CD14-positive monocyte (primary cell): ENCODE results near the gene SEPTIN10. TPM values are rescaled to one million over a fixed set of nuclear protein-coding genes. Genes with fewer than 3 reads are reported as not detected.

Experiments
- DNase-seq, 3 donors: peaks; one replicate each; pipeline ENCODE4 v3.0.0-alpha.2; 2011 to 2022
- H2AFZ ChIP-seq: 2 replicates; pipeline ENCODE4 v1.6.0; 2012; ENCODE audit warnings: mild to moderate bottlenecking, low read depth, low read length, inconsistent platforms; ENCODE audit not compliant: insufficient read depth, poor library complexity, severe bottlenecking
- H3K27ac ChIP-seq, 2 donors: 1 replicate in 1 of 2; 2 replicates in 1 of 2; pipeline ENCODE4 v1.5.1; 2012 to 2013; ENCODE audit warnings: low read length in 2 of 2, control low read depth in 1 of 2, inconsistent platforms in 1 of 2, low read depth in 1 of 2, mild to moderate bottlenecking in 1 of 2
- H3K27me3 ChIP-seq, 2 donors: one replicate each; pipeline versions ENCODE4 v1.6.0 to v1.6.1; 2011 to 2013; ENCODE audit warnings: low read length in 2 of 2; ENCODE audit not compliant: control insufficient read depth in 2 of 2, insufficient read depth in 2 of 2
- H3K36me3 ChIP-seq, 2 donors: replicated peaks in 1 of 2; 1 replicate in 1 of 2; 2 replicates in 1 of 2; pipeline versions ENCODE4 v1.5.1 to v1.6.1; 2012 to 2013; ENCODE audit warnings: low read length in 2 of 2, control low read depth in 1 of 2, inconsistent platforms in 1 of 2, mild to moderate bottlenecking in 1 of 2; ENCODE audit not compliant: insufficient read depth in 2 of 2, control insufficient read depth in 1 of 2
- H3K4me1 ChIP-seq, 2 donors: 1 replicate in 1 of 2; 2 replicates in 1 of 2; pipeline versions ENCODE4 v1.5.1 to v1.6.1; 2012 to 2013; ENCODE audit warnings: low read length in 2 of 2, control low read depth in 1 of 2, inconsistent platforms in 1 of 2, mild to moderate bottlenecking in 1 of 2, moderate library complexity in 1 of 2; ENCODE audit not compliant: insufficient read depth in 2 of 2, control insufficient read depth in 1 of 2
- H3K4me2 ChIP-seq: replicated peaks from 2 replicates; pipeline ENCODE3; 2012; ENCODE audit warnings: low read length, moderate library complexity, mild to moderate bottlenecking; ENCODE audit not compliant: poor library complexity, severe bottlenecking; ENCODE audit errors: extremely low read depth
- H3K4me3 ChIP-seq, 3 experiments: fragments of 200-600 bp in 1 of 3; sonication (generic) in 1 of 3; replicated peaks in 1 of 3; 1 replicate in 2 of 3; 2 replicates in 1 of 3; pipeline ENCODE4 v1.5.1; 2011 to 2013; ENCODE audit warnings: low read length in 3 of 3, mild to moderate bottlenecking in 3 of 3, control low read depth in 2 of 3, low read depth in 2 of 3, inconsistent platforms in 1 of 3, moderate library complexity in 1 of 3
- H3K79me2 ChIP-seq: 2 replicates; pipeline ENCODE4 v1.6.0; 2012; ENCODE audit warnings: mild to moderate bottlenecking, control low read depth, inconsistent platforms, low read length, moderate library complexity; ENCODE audit not compliant: insufficient read depth
- H3K9ac ChIP-seq: 2 replicates; pipeline ENCODE4 v1.6.0; 2017; ENCODE audit warnings: low read length, mild to moderate bottlenecking; ENCODE audit not compliant: insufficient read depth, poor library complexity, severe bottlenecking
- H3K9me3 ChIP-seq, 2 donors: replicated peaks in 1 of 2; 1 replicate in 1 of 2; 2 replicates in 1 of 2; pipeline versions ENCODE4 v1.5.1 to v1.6.1; 2012 to 2013; ENCODE audit warnings: low read length in 2 of 2, control low read depth in 1 of 2; ENCODE audit not compliant: control insufficient read depth in 1 of 2, insufficient read depth in 1 of 2
- H4K20me1 ChIP-seq: 2 replicates; pipeline ENCODE4 v1.6.0; 2012; ENCODE audit warnings: mild to moderate bottlenecking, low read length, control low read depth, moderate library complexity; ENCODE audit not compliant: insufficient read depth
- H3K27ac Mint-ChIP-seq, 7 donors: one replicate each; pipeline ENCODE4 v1.8.0; 2020; ENCODE audit warnings: mild to moderate bottlenecking in 7 of 7, mixed read lengths in 7 of 7, moderate library complexity in 6 of 7, inconsistent platforms in 2 of 7
- H3K27me3 Mint-ChIP-seq, 3 donors: one replicate each; pipeline ENCODE4 v1.8.0; 2021 to 2022; ENCODE audit warnings: low read depth in 3 of 3, mild to moderate bottlenecking in 3 of 3, mixed read lengths in 3 of 3, moderate library complexity in 3 of 3, inconsistent platforms in 1 of 3
- H3K36me3 Mint-ChIP-seq, 2 donors: one replicate each; pipeline ENCODE4 v1.8.0; 2020; ENCODE audit warnings: mixed read lengths in 2 of 2, inconsistent platforms in 1 of 2, mild to moderate bottlenecking in 1 of 2
- H3K4me1 Mint-ChIP-seq: one replicate; pipeline ENCODE4 v1.8.0; 2020; ENCODE audit warnings: mild to moderate bottlenecking, mixed read lengths
- H3K4me3 Mint-ChIP-seq, 2 donors: one replicate each; pipeline ENCODE4 v1.8.0; 2020; ENCODE audit warnings: mild to moderate bottlenecking in 2 of 2, mixed read lengths in 2 of 2, moderate library complexity in 1 of 2
- H3K9me3 Mint-ChIP-seq, 7 donors: one replicate each; pipeline ENCODE4 v1.8.0; 2020 to 2022; ENCODE audit warnings: mixed read lengths in 7 of 7, mild to moderate bottlenecking in 6 of 7, moderate library complexity in 6 of 7, inconsistent platforms in 2 of 7
- CTCF ChIP-seq: fragments of 200-600 bp; IDR thresholded peaks from one replicate; pipeline ENCODE4 v1.8.0; 2022; ENCODE audit warnings: antibody characterized with exemption, mild to moderate bottlenecking
- WGBS: methylation state at CpG from one replicate; pipeline ENCODE4 v1.1.5; 2013; ENCODE audit warnings: missing lambda C conversion rate; ENCODE audit not compliant: insufficient coverage; 5-methylcytosine and 5-hydroxymethylcytosine counted together
- intact Hi-C, 2 donors: fragments of 100-400 bp; cut with micrococcal nuclease; formaldehyde crosslinking; loops; one replicate each; pipeline versions ENCODE4 v1.15.0 to v1.15.1; 2023
- polyA plus RNA-seq, 3 donors: library from polyadenylated mRNA; depleted of rRNA in 1 of 3; unstranded in 2 of 3; stranded (reverse) in 1 of 3; fragments of 300-500 nt in 2 of 3; fragments of >200 nt in 1 of 3; fragmentation: Illumina TruSeq in 2 of 3; gene quantifications; 1 replicate in 2 of 3; 2 replicates in 1 of 3; pipeline ENCODE4 v1.2.3, GENCODE V29; 2012 to 2021

Gene SEPTIN10
- polyA plus RNA-seq, 3 donors, result 4.2 to 6.8 (median 4.4) TPM

GRCh38 chr2:109563288-109563687 is 50.5 kb downstream of the SEPTIN10 start:
- no peaks in the 10 kb centered on the region for H3K36me3 ChIP-seq
- no peak overlapping the region for H3K4me2 ChIP-seq
- TF ChIP-seq CTCF, result no peak
- Mint-ChIP-seq H3K4me3 (no peak overlapping the region), H3K27me3 (peaks cover 2 to 4% (median 2%) of the 10 kb centered on the region in 3 donors), H3K36me3 (peaks cover 3 to 14% of the 10 kb centered on the region in 2 donors), H3K4me1 (peaks cover 16% of the 10 kb centered on the region), H3K27ac (no peak overlapping the region), H3K9me3 (peaks cover 0 to 2% (median 0%) of the 10 kb centered on the region in 7 donors)
- no peaks in the 10 kb centered on the region for H3K79me2 ChIP-seq
- no CpG with 5 or more reads among the region's 2 CpGs for WGBS
- no peaks in the 10 kb centered on the region for H3K4me1 ChIP-seq
- no peak overlapping the region for H2AFZ ChIP-seq
- DNase-seq, result no peak
- H3K27ac ChIP-seq, result no peak overlapping the region
- intact Hi-C loops, result no loop called here
- no peak overlapping the region for H3K9ac ChIP-seq
- no peaks in the 10 kb centered on the region for H4K20me1 ChIP-seq
- no peaks in the 10 kb centered on the region for H3K9me3 ChIP-seq
- no peak overlapping the region for H3K4me3 ChIP-seq
- no peaks in the 10 kb centered on the region for H3K27me3 ChIP-seq

- no peak for DNase-seq
- Histone ChIP-seq H3K4me3 (no peak overlapping the region), H3K79me2 (no peaks in the 10 kb centered on the region), H4K20me1 (no peaks in the 10 kb centered on the region), H3K36me3 (no peaks in the 10 kb centered on the region), H3K4me1 (no peaks in the 10 kb centered on the region), H2AFZ (no peak overlapping the region), H3K27me3 (no peaks in the 10 kb centered on the region), H3K9me3 (no peaks in the 10 kb centered on the region), H3K4me2 (no peak overlapping the region), H3K9ac (no peak overlapping the region), H3K27ac (no peak overlapping the region)
- Mint-ChIP-seq H3K27ac (no peak overlapping the region), H3K9me3 (peaks cover 0 to 2% (median 0%) of the 10 kb centered on the region in 7 donors), H3K36me3 (peaks cover 3 to 14% of the 10 kb centered on the region in 2 donors), H3K4me3 (no peak overlapping the region), H3K4me1 (peaks cover 18% of the 10 kb centered on the region), H3K27me3 (peaks cover 2 to 4% (median 2%) of the 10 kb centered on the region in 3 donors)
- TF ChIP-seq CTCF, result no peak
- 100% methylated on average over 1 of the region's 2 CpGs for WGBS
- intact Hi-C loops, result no loop called here
Observed at GRCh38 chr2:109562421-109562820, 51.3 kb downstream of the SEPTIN10 start.
